H1 (cell line): Measurements from ENCODE around the gene PCTP. TPM values are rescaled to one million over a fixed set of nuclear protein-coding genes. Genes with fewer than 3 reads are reported as not detected.

Experiments used
- CTCF ChIA-PET: fragments of 300-600 bp; sonication (Branson Sonifier 250); formaldehyde crosslinking; loops from one replicate; lab custom pipeline; 2021; ENCODE audit not compliant: partially characterized antibody; lab: Charles Lee
- POLR2A ChIA-PET: fragments of 300-600 bp; sonication (Branson Sonifier 250); formaldehyde crosslinking; loops from one replicate; lab custom pipeline; 2021; ENCODE audit warnings: inconsistent platforms; ENCODE audit not compliant: partially characterized antibody; lab: Charles Lee
- DNase-seq, 2 experiments: peaks; one replicate each; pipeline versions ENCODE4 v3.0.0 to v3.0.0-alpha.2; 2010 to 2022; ENCODE audit warnings: low spot score in 2 of 2, low read depth in 1 of 2, mixed read lengths in 1 of 2
- FAIRE-seq: peaks from 2 replicates; lab custom pipeline; 2011; peaks lifted over from hg19 to GRCh38; lab: Jason Lieb, UNC
- H2AFZ ChIP-seq: 2 replicates; pipeline ENCODE4 v1.8.1; 2012; ENCODE audit warnings: low read length, inconsistent platforms
- H2AK5ac ChIP-seq: 2 replicates; pipeline ENCODE4 v1.6.1; 2013; ENCODE audit warnings: low read depth, low read length
- H2BK120ac ChIP-seq: replicated peaks from 2 replicates; pipeline ENCODE3; 2013; ENCODE audit warnings: low read depth, low read length, inconsistent platforms
- H2BK12ac ChIP-seq: 2 replicates; pipeline ENCODE4 v1.6.1; 2013; ENCODE audit warnings: low read depth, low read length
- H2BK15ac ChIP-seq: 2 replicates; pipeline ENCODE4 v1.6.1; 2013; ENCODE audit warnings: low read length
- H2BK20ac ChIP-seq: 2 replicates; pipeline ENCODE4 v1.6.1; 2013; ENCODE audit warnings: low read length
- H2BK5ac ChIP-seq: 2 replicates; pipeline ENCODE4 v1.6.1; 2013; ENCODE audit warnings: low read depth, low read length
- H3K14ac ChIP-seq: 2 replicates; pipeline ENCODE4 v1.6.1; 2013; ENCODE audit warnings: inconsistent platforms; ENCODE audit not compliant: insufficient read length
- H3K18ac ChIP-seq: 2 replicates; pipeline ENCODE4 v1.6.1; 2013; ENCODE audit warnings: low read length; ENCODE audit errors: extremely low read depth
- H3K23ac ChIP-seq: 2 replicates; pipeline ENCODE4 v1.6.1; 2013; ENCODE audit warnings: inconsistent platforms; ENCODE audit not compliant: insufficient read length
- H3K23me2 ChIP-seq: 2 replicates; pipeline ENCODE4 v1.6.1; 2013; ENCODE audit warnings: low read depth, low read length
- H3K27ac ChIP-seq: 2 replicates; pipeline ENCODE4 v1.6.1; 2011; ENCODE audit warnings: low read depth, low read length, inconsistent platforms
- H3K27me3 ChIP-seq, 4 experiments: replicated peaks in 1 of 4; 1 replicate in 1 of 4; 2 replicates in 3 of 4; pipeline versions ENCODE4 v1.6.1 to v1.8.1; 2011 to 2013; ENCODE audit warnings: low read length in 3 of 4, mild to moderate bottlenecking in 3 of 4, inconsistent platforms in 2 of 4, mixed read lengths in 2 of 4, moderate library complexity in 1 of 4; ENCODE audit not compliant: control insufficient read depth in 3 of 4, insufficient read depth in 3 of 4; ENCODE audit errors: extremely low read depth in 1 of 4
- H3K36me3 ChIP-seq, 4 experiments: 2 replicates each; pipeline versions ENCODE4 v1.6.1 to v1.8.1; 2011 to 2013; ENCODE audit warnings: mild to moderate bottlenecking in 4 of 4, low read length in 3 of 4, moderate library complexity in 2 of 4, control low read depth in 1 of 4, inconsistent platforms in 1 of 4; ENCODE audit not compliant: insufficient read depth in 4 of 4, control insufficient read depth in 2 of 4
- H3K4ac ChIP-seq: replicated peaks from 2 replicates; pipeline ENCODE3; 2013; ENCODE audit warnings: low read length, low read depth, mixed read lengths, inconsistent platforms; ENCODE audit not compliant: insufficient read length
- H3K4me1 ChIP-seq, 4 experiments: replicated peaks in 1 of 4; 1 replicate in 1 of 4; 2 replicates in 3 of 4; pipeline versions ENCODE4 v1.6.1 to v1.8.1; 2011 to 2013; ENCODE audit warnings: low read length in 3 of 4, inconsistent platforms in 2 of 4, mixed read lengths in 1 of 4; ENCODE audit not compliant: insufficient read depth in 4 of 4, control insufficient read depth in 3 of 4
- H3K4me2 ChIP-seq, 2 experiments: 2 replicates each; pipeline versions ENCODE4 v1.6.1 to v1.8.1; 2011 to 2013; ENCODE audit warnings: low read depth in 2 of 2, low read length in 2 of 2, control low read depth in 1 of 2, inconsistent platforms in 1 of 2, mild to moderate bottlenecking in 1 of 2; ENCODE audit not compliant: insufficient read depth in 1 of 2
- H3K4me3 ChIP-seq, 4 experiments: fragments of 200-600, 300-600 bp in 1 of 4; sonication (generic), shearing (Covaris generic), sonication (Bioruptor Twin) in 1 of 4; 2 replicates each; pipeline versions ENCODE4 v1.5.1 to v1.8.1; 2011 to 2016; ENCODE audit warnings: low read length in 4 of 4, low read depth in 3 of 4, control low read depth in 2 of 4, inconsistent platforms in 2 of 4, mild to moderate bottlenecking in 2 of 4, mixed read lengths in 1 of 4, moderate library complexity in 1 of 4; ENCODE audit not compliant: insufficient read depth in 2 of 4; ENCODE audit errors: extremely low read depth in 1 of 4
- H3K56ac ChIP-seq: replicated peaks from 2 replicates; pipeline ENCODE3; 2013; ENCODE audit warnings: low read depth, mild to moderate bottlenecking, mixed read lengths, low read length, inconsistent platforms; ENCODE audit not compliant: insufficient read length
- H3K79me1 ChIP-seq: 2 replicates; pipeline ENCODE4 v1.6.1; 2013; ENCODE audit warnings: low read depth, low read length, control low read depth
- H3K79me2 ChIP-seq, 2 experiments: 2 replicates each; pipeline versions ENCODE4 v1.6.1 to v1.8.1; 2012 to 2013; ENCODE audit warnings: low read length in 2 of 2, mild to moderate bottlenecking in 2 of 2, inconsistent platforms in 1 of 2; ENCODE audit not compliant: insufficient read depth in 2 of 2, control insufficient read depth in 1 of 2
- H3K9ac ChIP-seq, 4 experiments: replicated peaks in 1 of 4; 1 replicate in 1 of 4; 2 replicates in 3 of 4; pipeline versions ENCODE4 v1.6.1 to v1.8.1; 2011 to 2013; ENCODE audit warnings: low read depth in 3 of 4, low read length in 3 of 4, control low read depth in 2 of 4, mild to moderate bottlenecking in 2 of 4, moderate library complexity in 2 of 4, inconsistent platforms in 1 of 4; ENCODE audit errors: extremely low read depth in 1 of 4
- H3K9me3 ChIP-seq, 2 experiments: 2 replicates each; pipeline versions ENCODE4 v1.6.1 to v1.8.1; 2012 to 2013; ENCODE audit warnings: mild to moderate bottlenecking in 2 of 2, moderate library complexity in 2 of 2, control low read depth in 1 of 2, inconsistent platforms in 1 of 2, low read depth in 1 of 2, low read length in 1 of 2, mixed read lengths in 1 of 2; ENCODE audit not compliant: insufficient read depth in 2 of 2
- H4K20me1 ChIP-seq, 2 experiments: replicated peaks in 1 of 2; 2 replicates each; pipeline versions ENCODE3 to v1.8.1; 2011 to 2013; ENCODE audit warnings: inconsistent platforms in 2 of 2, low read length in 2 of 2, mild to moderate bottlenecking in 1 of 2; ENCODE audit not compliant: insufficient read depth in 2 of 2, control insufficient read depth in 1 of 2
- H4K5ac ChIP-seq: 2 replicates; pipeline ENCODE4 v1.6.1; 2013; ENCODE audit warnings: low read length, low read depth, mixed read lengths, inconsistent platforms; ENCODE audit not compliant: insufficient read length
- H4K8ac ChIP-seq: 2 replicates; pipeline ENCODE4 v1.8.0; 2013; ENCODE audit warnings: mild to moderate bottlenecking, moderate library complexity, low read length, inconsistent platforms; ENCODE audit not compliant: insufficient read depth; ENCODE audit errors: extremely low read depth
- H4K91ac ChIP-seq: replicated peaks from 2 replicates; pipeline ENCODE3; 2013; ENCODE audit warnings: low read length, mixed read lengths, inconsistent platforms; ENCODE audit not compliant: insufficient read length
- ASH2L ChIP-seq: fragments of 200-600, 300-600 bp; sonication (generic); IDR thresholded peaks from one replicate; pipeline ENCODE4 v1.7.1; 2017; ENCODE audit warnings: low read length
- CREB1 ChIP-seq: IDR thresholded peaks from 2 replicates; pipeline ENCODE4 v1.6.1; 2012; ENCODE audit warnings: inconsistent platforms
- HDAC2 ChIP-seq, 2 experiments: fragments of 300-600 bp in 1 of 2; sonication (generic) in 1 of 2; IDR thresholded peaks; 2 replicates each; pipeline ENCODE4 v1.6.1; 2011 to 2012; ENCODE audit warnings: low read depth in 2 of 2, low read length in 2 of 2, mild to moderate bottlenecking in 2 of 2, moderate library complexity in 2 of 2, borderline replicate concordance in 1 of 2, inconsistent platforms in 1 of 2
- PHF8 ChIP-seq: fragments of 200-600 bp; sonication (generic); conservative IDR thresholded peaks from 2 replicates; pipeline ENCODE4 v1.7.1; 2012; ENCODE audit warnings: low read depth, mild to moderate bottlenecking, inconsistent platforms, low read length, moderate library complexity
- RBBP5 ChIP-seq: IDR thresholded peaks from 2 replicates; pipeline ENCODE4 v1.7.1; 2012; ENCODE audit warnings: low read depth, mild to moderate bottlenecking, inconsistent platforms, low read length, moderate library complexity, borderline replicate concordance
- RFX5 ChIP-seq: IDR thresholded peaks from 2 replicates; pipeline ENCODE4 v1.6.1; 2011; ENCODE audit warnings: low read depth, low read length, improper control_type of control experiment, borderline replicate concordance
- SAP30 ChIP-seq: fragments of 300-600 bp; sonication (generic); IDR thresholded peaks from 2 replicates; pipeline ENCODE4 v1.7.1; 2012; ENCODE audit warnings: low read length, moderate library complexity, mild to moderate bottlenecking, inconsistent platforms; ENCODE audit not compliant: insufficient read depth, insufficient replicate concordance
- SIRT6 ChIP-seq: IDR thresholded peaks from one replicate; pipeline ENCODE4 v1.7.1; 2012; ENCODE audit warnings: low read length, inconsistent platforms
- SIX5 ChIP-seq: IDR thresholded peaks from 2 replicates; pipeline ENCODE4 v1.6.1; 2011; ENCODE audit warnings: mild to moderate bottlenecking, low read depth, low read length
- SP1 ChIP-seq: IDR thresholded peaks from 2 replicates; pipeline ENCODE4 v1.6.1; 2011; ENCODE audit warnings: low read depth, low read length
- SP4 ChIP-seq: IDR thresholded peaks from 2 replicates; pipeline ENCODE4 v1.6.1; 2012; ENCODE audit warnings: low read length, inconsistent platforms
- ZNF274 ChIP-seq: IDR thresholded peaks from 2 replicates; pipeline ENCODE4 v1.7.0; 2012; ENCODE audit warnings: low read length, borderline replicate concordance; ENCODE audit errors: extremely low read depth
- WGBS, 2 experiments: shearing (Covaris generic) in 1 of 2; methylation state at CpG; one replicate each; pipeline versions ENCODE4 v1.1.6 to v1.1.7; 2013 to 2015; ENCODE audit warnings: low lambda C conversion rate in 2 of 2, mixed read lengths in 2 of 2, inconsistent platforms in 1 of 2, low coverage in 1 of 2, missing lambda C conversion rate in 1 of 2; ENCODE audit not compliant: insufficient replicate concordance in 2 of 2, insufficient coverage in 1 of 2, insufficient read length in 1 of 2; ENCODE audit errors: extremely low coverage in 1 of 2, missing lambda C conversion rate in 1 of 2; 5-methylcytosine and 5-hydroxymethylcytosine counted together
- polyA plus RNA-seq, 7 experiments: library from polyadenylated mRNA; depleted of rRNA in 3 of 7; stranded (reverse) in 5 of 7; unstranded in 2 of 7; fragments of >200 nt in 5 of 7; fragments of 200-250 nt in 2 of 7; gene quantifications; 1 replicate in 5 of 7; 2 replicates in 1 of 7; 4 replicates in 1 of 7; pipeline versions ENCODE4 v1.2.1 to v1.2.3, GENCODE V29; 2011 to 2013; ENCODE audit warnings: missing spikeins in 2 of 7, mixed read lengths in 2 of 7
- total RNA-seq: library from RNA; stranded (reverse); fragmentation: NEBNext Ultra II Directional; extraction: Animal tissue kit (Norgen Biotek cat#: 25700); gene quantifications from 2 replicates; pipeline ENCODE4 v1.2.1, GENCODE V29; 2021

PCTP gene
- total and polyA plus RNA-seq, 2 of the 8 experiments (the other 6 are each of a cell fraction or from before 2014, with no cell fraction given): 14.1 to 14.6 TPM

- FAIRE-seq: no peak
- CTCF ChIA-PET: interaction anchor here (1.3 kb wide), 1 partner anchor 28 kb away, joined by 3 read pairs; no protein-coding TSS in a partner anchor
- H2BK12ac ChIP-seq: no peak overlapping the region
- H2AK5ac ChIP-seq: no peak overlapping the region
- H3K4ac ChIP-seq: no peak overlapping the region
- no peak overlapping the region for H4K5ac ChIP-seq
- POLR2A ChIA-PET: no interaction called here
- H3K23ac ChIP-seq: no peak overlapping the region
- no peak overlapping the region for H2BK15ac ChIP-seq
- H3K9me3 ChIP-seq: no peaks in the 10 kb centered on the region
- no peak overlapping the region for H2AFZ ChIP-seq
- no peak overlapping the region for H3K27ac ChIP-seq
- H3K23me2 ChIP-seq: no peaks in the 10 kb centered on the region
- H3K56ac ChIP-seq: no peak overlapping the region
- no peak overlapping the region for H4K91ac ChIP-seq
- no peak overlapping the region for H3K4me3 ChIP-seq
- H2BK20ac ChIP-seq: no peak overlapping the region
- no peak overlapping the region for H3K9ac ChIP-seq
- H3K36me3 ChIP-seq: no peaks in the 10 kb centered on the region
- no peak overlapping the region for H3K18ac ChIP-seq
- H2BK5ac ChIP-seq: no peak overlapping the region
- no peak for TF ChIP-seq PHF8
- no peak for TF ChIP-seq CREB1
- TF ChIP-seq HDAC2 (IDR thresholded peaks at IDR 0.05; ENCODE audit: borderline replicate concordance in 1 of 2, low read depth in 2 of 2, low read length in 2 of 2): no peak
- TF ChIP-seq SP4: no peak
- TF ChIP-seq SP1: no peak
- no peak for TF ChIP-seq SAP30
- no peak for TF ChIP-seq ASH2L
- TF ChIP-seq SIX5: no peak
- no peak for TF ChIP-seq RFX5
- TF ChIP-seq ZNF274: no peak
- TF ChIP-seq RBBP5: no peak
- no peak for TF ChIP-seq SIRT6
- TF ChIP-seq, all 59 proteins: peak for 0
- H2BK120ac ChIP-seq: no peak overlapping the region
- no peak for DNase-seq
- H3K4me1 ChIP-seq: peaks cover 0 to 2% (median under 1%) of the 10 kb centered on the region in 4 experiments; a peak in 2 of 7 replicates
- no peak overlapping the region for H3K4me2 ChIP-seq
- H3K27me3 ChIP-seq: no peaks in the 10 kb centered on the region
- no peak overlapping the region for H4K8ac ChIP-seq
- no peaks in the 10 kb centered on the region for H4K20me1 ChIP-seq
- H3K14ac ChIP-seq: no peak overlapping the region
- no peaks in the 10 kb centered on the region for H3K79me1 ChIP-seq
- H3K79me2 ChIP-seq: no peaks in the 10 kb centered on the region
- WGBS, 2 experiments: 93% methylated on average over 1 of the region's 1 CpG; no CpG with 5 or more reads in 1 of the 2 experiments
These were observed 4.4 kb upstream of the PCTP start for GRCh38 chr17:55746466-55746865.
